HCT116 (cell line): Measurements from ENCODE around the gene BTBD10. TPM values are rescaled to one million over a fixed set of nuclear protein-coding genes. Genes with fewer than 3 reads are reported as not detected.

Source experiments
- ATAC-seq: fragments of 200-7000 bp; cut with Tn5 transposase; 2 replicates; pipeline ENCODE4 v1.9.1; 2020; ENCODE audit warnings: mild to moderate bottlenecking, moderate library complexity
- BruUV-seq: library from RNA; stranded (reverse); fragments of 400-500 nt; replicated peaks from 2 replicates; lab custom pipeline; 2021; lab: Mats Ljungman, UMichigan
- CTCF ChIA-PET: fragments of 300-600 bp; sonication (Branson Sonifier 250); formaldehyde crosslinking; loops from one replicate; lab custom pipeline; 2021; ENCODE audit warnings: antibody characterized with exemption; lab: Charles Lee
- POLR2A ChIA-PET: fragments of 300-600, 350-600 bp; sonication (Branson Sonifier 250); formaldehyde crosslinking; loops from one replicate; lab custom pipeline; 2021; ENCODE audit warnings: antibody characterized with exemption; lab: Charles Lee
- RAD21 ChIA-PET, 2 experiments: fragments of 300-600 bp; sonication (Branson Sonifier 250); formaldehyde crosslinking; loops; one replicate each; lab custom pipeline; 2023; ENCODE audit warnings: low total read pairs in 2 of 2; ENCODE audit not compliant: uncharacterized antibody in 2 of 2, unreplicated experiment in 2 of 2, low non-redundant PET in 1 of 2; lab: Charles Lee
- DNase-seq: peaks from one replicate; pipeline ENCODE4 v3.0.0-alpha.2; 2010; ENCODE audit warnings: low read depth, low spot score
- H2AFZ ChIP-seq: fragments of 200-600 bp; shearing (Covaris generic), sonication (generic); 2 replicates; pipeline ENCODE4 v1.6.1; 2017; ENCODE audit warnings: low read depth, mixed run types, mixed read lengths, antibody characterized with exemption, low read length; ENCODE audit not compliant: poor library complexity, severe bottlenecking
- H3K27ac ChIP-seq: 2 replicates; pipeline ENCODE4 v1.5.1; 2012; ENCODE audit warnings: low read depth, low read length
- H3K27me3 ChIP-seq: fragments of 200-600 bp; sonication (generic); 2 replicates; pipeline ENCODE4 v1.6.1; 2016; ENCODE audit warnings: mixed run types, low read length, mixed read lengths; ENCODE audit not compliant: insufficient read depth
- H3K36me3 ChIP-seq, 2 experiments: fragments of 200-500 bp in 1 of 2; fragments of 200-600 bp in 1 of 2; sonication (Bioruptor generic) in 1 of 2; sonication (generic) in 1 of 2; 2 replicates each; pipeline versions ENCODE4 v1.5.1 to v1.6.1; 2014 to 2016; ENCODE audit warnings: low read length in 2 of 2, inconsistent platforms in 1 of 2, mixed read lengths in 1 of 2, mixed run types in 1 of 2; ENCODE audit not compliant: insufficient read depth in 2 of 2, control insufficient read depth in 1 of 2
- H3K4me1 ChIP-seq, 2 experiments: fragments of 200-600 bp in 1 of 2; sonication (generic) in 1 of 2; 2 replicates each; pipeline versions ENCODE4 v1.5.1 to v1.6.1; 2012 to 2017; ENCODE audit warnings: low read length in 2 of 2, inconsistent platforms in 1 of 2, mild to moderate bottlenecking in 1 of 2, mixed read lengths in 1 of 2, mixed run types in 1 of 2, moderate library complexity in 1 of 2; ENCODE audit not compliant: insufficient read depth in 2 of 2, control insufficient read depth in 1 of 2
- H3K4me2 ChIP-seq: fragments of 200-600 bp; sonication (generic); 2 replicates; pipeline ENCODE4 v1.6.1; 2017; ENCODE audit warnings: mixed run types, low read length, mixed read lengths
- H3K4me3 ChIP-seq, 2 experiments: fragments of 200-600 bp in 1 of 2; sonication (generic) in 1 of 2; replicated peaks in 1 of 2; 2 replicates each; pipeline ENCODE4 v1.5.1; 2011 to 2016; ENCODE audit warnings: low read length in 2 of 2, control low read depth in 1 of 2, low read depth in 1 of 2, mild to moderate bottlenecking in 1 of 2, mixed read lengths in 1 of 2, mixed run types in 1 of 2
- H3K79me2 ChIP-seq: fragments of 200-600 bp; sonication (generic); 2 replicates; pipeline ENCODE4 v1.6.1; 2017; ENCODE audit warnings: mild to moderate bottlenecking, mixed run types, low read length, moderate library complexity, mixed read lengths; ENCODE audit not compliant: insufficient read depth
- H3K9ac ChIP-seq: fragments of 200-600 bp; sonication (generic); 2 replicates; pipeline ENCODE4 v1.6.1; 2016; ENCODE audit warnings: low read length, mixed read lengths
- H3K9me2 ChIP-seq: fragments of 200-600 bp; sonication (generic), shearing (Covaris generic); 2 replicates; pipeline ENCODE4 v1.6.1; 2017; ENCODE audit warnings: mixed run types, mild to moderate bottlenecking, moderate library complexity; ENCODE audit not compliant: insufficient read depth
- H3K9me3 ChIP-seq, 2 experiments: fragments of 200-500 bp in 1 of 2; fragments of 200-600 bp in 1 of 2; sonication (Bioruptor generic) in 1 of 2; sonication (generic) in 1 of 2; 2 replicates each; pipeline ENCODE4 v1.6.1; 2014 to 2017; ENCODE audit warnings: low read length in 2 of 2, mixed read lengths in 2 of 2, inconsistent platforms in 1 of 2, low read depth in 1 of 2, mild to moderate bottlenecking in 1 of 2, mixed run types in 1 of 2, moderate library complexity in 1 of 2; ENCODE audit not compliant: control insufficient read depth in 1 of 2, insufficient read depth in 1 of 2
- H4K20me1 ChIP-seq: fragments of 200-600 bp; sonication (generic), shearing (Covaris generic); 2 replicates; pipeline ENCODE4 v1.6.1; 2017; ENCODE audit warnings: mixed run types, mild to moderate bottlenecking, moderate library complexity; ENCODE audit not compliant: insufficient read depth
- CEBPB ChIP-seq: IDR thresholded peaks from 2 replicates; pipeline ENCODE4 v1.6.1; 2012; ENCODE audit warnings: low read depth
- EGR1 ChIP-seq: IDR thresholded peaks from 2 replicates; pipeline ENCODE4 v1.6.1; 2012; ENCODE audit warnings: low read depth
- ELF1 ChIP-seq: IDR thresholded peaks from 2 replicates; pipeline ENCODE4 v1.6.1; 2012; ENCODE audit warnings: low read depth, borderline replicate concordance
- EZH2phosphoT487 ChIP-seq: fragments of 200-600 bp; IDR thresholded peaks from 2 replicates; pipeline ENCODE4 v1.6.1; 2018; ENCODE audit warnings: antibody characterized with exemption, borderline replicate concordance
- JUND ChIP-seq: IDR thresholded peaks from 2 replicates; pipeline ENCODE4 v1.6.1; 2012
- POLR2A ChIP-seq: IDR thresholded peaks from 2 replicates; pipeline ENCODE4 v1.7.0; 2011; ENCODE audit warnings: borderline replicate concordance; ENCODE audit not compliant: insufficient read depth, insufficient read length; ENCODE audit errors: extremely low read depth
- ZNF274 ChIP-seq: fragments of 200-500 bp; sonication (Bioruptor generic); IDR thresholded peaks from 2 replicates; pipeline ENCODE4 v1.6.1; 2014; ENCODE audit warnings: mild to moderate bottlenecking, low read depth, low read length, inconsistent platforms
- intact Hi-C: fragments of 100-400 bp; cut with micrococcal nuclease; formaldehyde crosslinking; loops from 2 replicates; pipeline ENCODE4 v1.10.0; 2022
- total RNA-seq: library from RNA; stranded (reverse); gene quantifications from one replicate; pipeline ENCODE4 v1.2.1, GENCODE V29; 2021; ENCODE audit not compliant: unreplicated experiment
- TF ChIP-seq, protein P1 (sequence below): IDR thresholded peaks from 2 replicates; pipeline ENCODE4 v1.6.1; 2011; ENCODE audit warnings: mild to moderate bottlenecking, low read length, moderate library complexity; ENCODE audit not compliant: insufficient replicate concordance; ENCODE audit errors: extremely low read depth
- TF ChIP-seq, protein P2 (sequence below): IDR thresholded peaks from 2 replicates; pipeline ENCODE4 v1.6.1; 2012
- TF ChIP-seq, protein P3 (sequence below), 3 experiments: fragments of 200-600 bp in 1 of 3; sonication (generic) in 1 of 3; IDR thresholded peaks in 2 of 3; conservative IDR thresholded peaks in 1 of 3; 2 replicates each; pipeline ENCODE4 v1.5.1; 2012 to 2017; ENCODE audit warnings: low read depth in 2 of 3, low read length in 2 of 3, antibody characterized with exemption in 1 of 3, borderline replicate concordance in 1 of 3, control low read depth in 1 of 3, mild to moderate bottlenecking in 1 of 3, mixed read lengths in 1 of 3, mixed run types in 1 of 3, moderate library complexity in 1 of 3; ENCODE audit not compliant: insufficient read depth in 1 of 3

Gene BTBD10
- total RNA-seq, 1 experiment from 2014 or later: 17.0 TPM

DNA sequence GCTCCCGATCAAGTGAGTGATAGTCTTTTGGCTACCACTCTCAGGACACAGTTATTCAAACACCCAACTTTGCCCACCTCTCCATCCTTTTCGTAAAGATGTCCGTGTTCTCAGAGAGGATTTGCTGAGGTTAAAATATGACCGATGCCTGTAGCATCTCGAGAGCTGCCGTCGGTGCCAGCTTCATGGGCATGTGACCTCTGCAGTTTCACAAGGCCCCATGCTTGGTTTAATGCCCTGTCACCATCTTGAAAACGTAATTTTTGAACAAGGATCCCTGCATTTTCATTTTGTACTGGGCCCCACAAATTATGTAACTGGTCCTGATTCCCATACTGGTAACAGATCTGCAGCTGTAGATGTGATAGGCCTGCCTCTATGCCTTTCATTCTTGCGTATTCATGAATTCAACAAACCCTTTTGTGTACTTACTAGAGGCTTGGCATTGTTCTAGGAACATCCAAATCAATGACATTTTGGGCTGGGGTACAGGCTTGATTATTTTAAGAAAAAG lies 100.4 kb downstream of the BTBD10 start:
- CTCF ChIA-PET: interaction anchor here (0.6 to 1.2 kb wide), 2 partner anchors 8 to 26 kb away, joined by 3 to 6 read pairs; no protein-coding TSS in a partner anchor

DNA sequence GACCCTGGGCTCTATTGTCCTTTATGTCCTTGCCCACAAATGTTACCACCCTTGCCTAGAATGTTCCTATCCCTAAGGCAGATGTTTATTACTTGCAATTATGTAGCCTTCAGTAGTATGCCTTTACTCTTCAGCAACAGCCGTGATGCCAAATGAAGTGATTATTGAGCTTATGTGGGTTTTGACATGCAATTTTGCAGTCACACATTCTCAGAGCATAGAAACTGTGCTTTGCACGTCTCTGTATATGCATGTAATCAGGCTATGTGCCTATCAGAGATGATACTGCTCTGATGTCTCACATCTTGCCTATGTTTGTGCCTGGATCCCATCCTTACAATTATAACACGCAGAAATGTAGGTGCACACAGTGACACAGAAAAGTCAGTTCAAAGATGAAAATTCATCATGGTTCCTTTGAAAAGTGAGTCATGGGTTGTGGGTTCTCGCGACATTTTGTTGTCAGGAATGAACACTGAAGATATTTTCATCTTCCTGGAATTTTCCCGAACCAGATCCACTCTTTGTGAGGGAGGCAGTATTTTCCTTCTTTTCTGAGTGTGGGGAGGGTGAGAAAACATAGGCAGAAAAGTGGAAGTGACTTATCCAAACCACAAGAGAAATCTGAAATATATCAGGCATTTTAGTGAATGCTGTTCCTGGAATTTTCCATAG lies 104.3 kb downstream of the BTBD10 start:
- no peaks in the 10 kb centered on the region for H3K9me3 ChIP-seq
- ChIA-PET POLR2A (no interaction called here), CTCF (no interaction called here), RAD21 (no interaction called here)
- no peak overlapping the region for H3K27ac ChIP-seq
- no peaks in the 10 kb centered on the region for H3K27me3 ChIP-seq
- no peak for ATAC-seq
- intact Hi-C loops: loop anchor here (10.0 kb wide), 1 partner anchor 886 kb away; no protein-coding TSS in a partner anchor
- no peak for DNase-seq
- peaks cover 0 to 9% of the 10 kb centered on the region in 2 experiments; a peak in 1 of 4 replicates for H3K4me1 ChIP-seq
- H3K9ac ChIP-seq: no peak overlapping the region
- H3K4me3 ChIP-seq: no peak overlapping the region
- no peaks in the 10 kb centered on the region; a peak in 1 of 4 replicates for H3K36me3 ChIP-seq
- no peak overlapping the region for H3K4me2 ChIP-seq
- H3K79me2 ChIP-seq: no peaks in the 10 kb centered on the region
- H4K20me1 ChIP-seq: no peaks in the 10 kb centered on the region
- no peak overlapping the region for H2AFZ ChIP-seq
- BruUV-seq: no TSS peak
- no peaks in the 10 kb centered on the region for H3K9me2 ChIP-seq
- TF ChIP-seq, protein P1, sequence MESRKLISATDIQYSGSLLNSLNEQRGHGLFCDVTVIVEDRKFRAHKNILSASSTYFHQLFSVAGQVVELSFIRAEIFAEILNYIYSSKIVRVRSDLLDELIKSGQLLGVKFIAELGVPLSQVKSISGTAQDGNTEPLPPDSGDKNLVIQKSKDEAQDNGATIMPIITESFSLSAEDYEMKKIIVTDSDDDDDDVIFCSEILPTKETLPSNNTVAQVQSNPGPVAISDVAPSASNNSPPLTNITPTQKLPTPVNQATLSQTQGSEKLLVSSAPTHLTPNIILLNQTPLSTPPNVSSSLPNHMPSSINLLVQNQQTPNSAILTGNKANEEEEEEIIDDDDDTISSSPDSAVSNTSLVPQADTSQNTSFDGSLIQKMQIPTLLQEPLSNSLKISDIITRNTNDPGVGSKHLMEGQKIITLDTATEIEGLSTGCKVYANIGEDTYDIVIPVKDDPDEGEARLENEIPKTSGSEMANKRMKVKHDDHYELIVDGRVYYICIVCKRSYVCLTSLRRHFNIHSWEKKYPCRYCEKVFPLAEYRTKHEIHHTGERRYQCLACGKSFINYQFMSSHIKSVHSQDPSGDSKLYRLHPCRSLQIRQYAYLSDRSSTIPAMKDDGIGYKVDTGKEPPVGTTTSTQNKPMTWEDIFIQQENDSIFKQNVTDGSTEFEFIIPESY: no peak
- TF ChIP-seq CEBPB: no peak
- no peak for TF ChIP-seq POLR2A
- TF ChIP-seq EGR1: no peak
- no peak for TF ChIP-seq ELF1
- TF ChIP-seq, protein P2, sequence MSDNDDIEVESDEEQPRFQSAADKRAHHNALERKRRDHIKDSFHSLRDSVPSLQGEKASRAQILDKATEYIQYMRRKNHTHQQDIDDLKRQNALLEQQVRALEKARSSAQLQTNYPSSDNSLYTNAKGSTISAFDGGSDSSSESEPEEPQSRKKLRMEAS: no peak
- no peak for TF ChIP-seq JUND
- TF ChIP-seq, protein P3, sequence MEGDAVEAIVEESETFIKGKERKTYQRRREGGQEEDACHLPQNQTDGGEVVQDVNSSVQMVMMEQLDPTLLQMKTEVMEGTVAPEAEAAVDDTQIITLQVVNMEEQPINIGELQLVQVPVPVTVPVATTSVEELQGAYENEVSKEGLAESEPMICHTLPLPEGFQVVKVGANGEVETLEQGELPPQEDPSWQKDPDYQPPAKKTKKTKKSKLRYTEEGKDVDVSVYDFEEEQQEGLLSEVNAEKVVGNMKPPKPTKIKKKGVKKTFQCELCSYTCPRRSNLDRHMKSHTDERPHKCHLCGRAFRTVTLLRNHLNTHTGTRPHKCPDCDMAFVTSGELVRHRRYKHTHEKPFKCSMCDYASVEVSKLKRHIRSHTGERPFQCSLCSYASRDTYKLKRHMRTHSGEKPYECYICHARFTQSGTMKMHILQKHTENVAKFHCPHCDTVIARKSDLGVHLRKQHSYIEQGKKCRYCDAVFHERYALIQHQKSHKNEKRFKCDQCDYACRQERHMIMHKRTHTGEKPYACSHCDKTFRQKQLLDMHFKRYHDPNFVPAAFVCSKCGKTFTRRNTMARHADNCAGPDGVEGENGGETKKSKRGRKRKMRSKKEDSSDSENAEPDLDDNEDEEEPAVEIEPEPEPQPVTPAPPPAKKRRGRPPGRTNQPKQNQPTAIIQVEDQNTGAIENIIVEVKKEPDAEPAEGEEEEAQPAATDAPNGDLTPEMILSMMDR (IDR thresholded peaks at IDR 0.05 in 2 of 3, conservative IDR thresholded peaks at IDR 0.05 in 1 of 3; ENCODE audit: borderline replicate concordance in 1 of 3, insufficient read depth in 1 of 3, low read depth in 2 of 3, low read length in 2 of 3): no peak

More for the DNA sequence above, 100.4 kb downstream of the BTBD10 start:
- Histone ChIP-seq H3K9me2 (no peaks in the 10 kb centered on the region), H2AFZ (no peak overlapping the region), H3K9me3 (no peaks in the 10 kb centered on the region), H3K4me3 (no peak overlapping the region), H3K4me1 (peaks cover 0 to 19% of the 10 kb centered on the region in 2 experiments; a peak in 1 of 4 replicates), H3K36me3 (no peaks in the 10 kb centered on the region; a peak in 1 of 4 replicates), H3K4me2 (no peak overlapping the region), H4K20me1 (no peaks in the 10 kb centered on the region), H3K9ac (no peak overlapping the region), H3K27ac (no peak overlapping the region), H3K79me2 (no peaks in the 10 kb centered on the region), H3K27me3 (no peaks in the 10 kb centered on the region)
- ChIA-PET RAD21 (no interaction called here), POLR2A (no interaction called here)
- ATAC-seq (no peak), DNase-seq (no peak)
- no peak for TF ChIP-seq ZNF274
- TF ChIP-seq EZH2phosphoT487: no peak
- TF ChIP-seq, protein P3 (IDR thresholded peaks at IDR 0.05 in 2 of 3, conservative IDR thresholded peaks at IDR 0.05 in 1 of 3; ENCODE audit: borderline replicate concordance in 1 of 3, insufficient read depth in 1 of 3, low read depth in 2 of 3, low read length in 2 of 3): no peak
- no peak for TF ChIP-seq CEBPB
- BruUV-seq: no TSS peak
- intact Hi-C loops: no loop called here
